ENCODE results near the gene GOPC.

Gene GOPC

DNA sequence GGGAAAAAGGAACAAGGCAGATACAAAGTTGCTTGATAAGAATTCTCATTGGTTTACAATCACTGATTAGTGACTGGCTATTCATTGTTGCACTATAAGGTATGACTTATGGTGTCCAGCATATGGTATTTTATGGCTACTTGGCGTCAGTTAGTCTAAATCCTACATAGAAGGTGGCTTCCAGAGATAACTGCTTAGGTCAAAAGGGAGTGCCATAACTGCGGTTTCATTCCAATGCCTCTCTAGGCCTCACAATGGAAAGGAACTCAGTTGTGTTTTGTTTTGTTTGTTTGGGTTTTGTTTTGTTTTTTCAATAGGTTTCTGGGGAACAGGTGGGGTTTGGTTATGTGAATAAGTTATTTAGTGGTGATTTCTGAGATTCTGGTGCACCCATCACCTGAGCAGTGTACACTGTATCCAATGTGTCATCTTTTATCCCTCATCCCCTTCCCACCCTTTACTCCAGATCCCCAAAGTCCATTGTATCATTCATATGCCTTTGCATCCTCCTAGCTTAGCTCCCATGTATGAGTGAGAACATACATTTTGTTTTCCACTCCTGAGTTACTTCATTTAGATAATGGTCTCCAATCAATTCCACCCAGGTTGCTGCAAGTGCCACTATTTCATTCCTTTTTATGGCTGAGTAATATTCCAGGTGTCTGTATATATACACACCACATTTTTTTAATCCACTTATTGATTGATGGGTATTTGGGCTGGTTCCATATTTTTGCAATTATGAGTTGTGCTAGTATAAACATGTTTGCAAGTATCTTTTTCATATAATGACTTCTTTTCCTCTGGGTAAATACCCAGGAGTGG, 7.0 kb downstream of the GOPC start:
- no peak for DNase-seq (ENCODE audit: low spot score)

DNA sequence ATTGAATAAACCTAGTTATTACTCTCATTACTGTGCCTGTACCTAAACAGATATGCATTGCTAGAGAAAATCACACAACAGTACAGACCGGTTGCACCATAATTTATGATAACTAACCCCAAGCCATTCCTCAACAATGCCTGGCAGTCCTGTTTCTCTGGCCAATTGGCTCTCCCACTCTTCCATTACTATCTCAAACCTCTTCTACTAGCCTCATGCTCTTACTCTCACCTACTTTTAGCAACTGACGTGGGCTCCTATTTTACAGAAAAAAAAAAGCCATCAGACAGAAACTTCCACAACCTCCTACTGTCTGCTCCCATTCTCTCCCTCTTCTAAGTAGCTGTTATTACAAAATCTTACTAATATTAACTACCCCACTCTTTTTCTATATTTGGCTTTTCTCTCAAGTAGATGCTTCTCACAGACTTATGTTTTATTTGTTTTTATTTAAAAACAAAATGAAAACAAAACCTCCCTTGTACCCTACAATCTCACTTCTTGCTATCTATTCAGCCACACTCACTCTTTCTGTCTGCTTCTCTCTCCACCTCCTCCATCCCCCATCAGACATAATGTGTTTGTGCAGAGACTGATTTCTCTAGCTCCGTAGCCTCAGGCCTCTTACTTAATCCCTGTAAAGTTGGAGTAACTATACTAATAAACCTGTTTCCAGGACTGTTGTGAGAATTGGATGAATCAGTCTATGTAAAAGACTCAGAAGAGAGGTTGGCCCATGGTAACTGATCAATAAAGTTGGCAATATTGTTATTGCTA, 9.1 kb downstream of the GOPC start:
- DNase-seq (ENCODE audit: low spot score): no peak

DNA sequence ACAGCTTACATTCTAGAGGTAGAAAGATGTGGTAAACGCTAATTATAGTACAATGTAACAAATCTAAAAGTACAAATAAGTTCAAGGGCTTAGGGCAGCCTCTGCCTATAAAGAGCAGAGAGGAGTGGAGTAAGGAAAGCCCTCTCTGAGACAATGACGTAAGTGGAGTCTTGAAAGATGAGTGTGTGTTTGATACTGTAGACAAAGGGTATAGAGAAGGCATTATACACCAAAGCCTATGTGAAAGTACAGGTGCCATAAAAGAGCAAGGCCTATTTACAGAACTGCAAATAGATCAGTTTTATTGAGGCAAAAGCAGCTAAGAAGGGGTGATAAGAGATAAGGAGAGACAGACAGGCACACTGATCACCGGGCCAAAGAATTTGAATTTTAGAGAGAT, 10.9 kb downstream of the GOPC start:
- no peak for DNase-seq (ENCODE audit: low spot score)

GRCh38 chr6:117590447-117590846, 11.9 kb downstream of the GOPC start:
- DNase-seq (ENCODE audit: low spot score): no peak

DNA sequence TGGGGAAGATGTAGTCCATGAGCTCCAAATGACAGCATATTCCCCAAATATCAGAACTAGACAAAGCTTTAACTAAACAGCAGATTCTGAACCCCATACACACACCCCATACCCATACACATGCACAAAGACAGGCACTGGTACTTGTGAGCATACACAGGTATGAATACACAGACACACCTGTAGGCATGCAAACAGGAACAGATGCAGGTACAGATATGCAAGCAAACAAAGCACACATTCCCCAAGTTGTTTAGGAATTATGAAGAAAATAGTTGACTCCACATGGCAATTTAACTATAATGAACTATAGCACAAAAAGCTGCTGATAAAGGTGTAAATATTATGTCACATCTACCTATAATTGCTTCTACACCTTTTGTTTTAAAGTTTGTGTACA, 16.7 kb downstream of the GOPC start:
- DNase-seq (ENCODE audit: low spot score): no peak

GRCh38 chr6:117574198-117574597, 28.1 kb downstream of the GOPC start:
- no peak for DNase-seq (ENCODE audit: low spot score)

DNA sequence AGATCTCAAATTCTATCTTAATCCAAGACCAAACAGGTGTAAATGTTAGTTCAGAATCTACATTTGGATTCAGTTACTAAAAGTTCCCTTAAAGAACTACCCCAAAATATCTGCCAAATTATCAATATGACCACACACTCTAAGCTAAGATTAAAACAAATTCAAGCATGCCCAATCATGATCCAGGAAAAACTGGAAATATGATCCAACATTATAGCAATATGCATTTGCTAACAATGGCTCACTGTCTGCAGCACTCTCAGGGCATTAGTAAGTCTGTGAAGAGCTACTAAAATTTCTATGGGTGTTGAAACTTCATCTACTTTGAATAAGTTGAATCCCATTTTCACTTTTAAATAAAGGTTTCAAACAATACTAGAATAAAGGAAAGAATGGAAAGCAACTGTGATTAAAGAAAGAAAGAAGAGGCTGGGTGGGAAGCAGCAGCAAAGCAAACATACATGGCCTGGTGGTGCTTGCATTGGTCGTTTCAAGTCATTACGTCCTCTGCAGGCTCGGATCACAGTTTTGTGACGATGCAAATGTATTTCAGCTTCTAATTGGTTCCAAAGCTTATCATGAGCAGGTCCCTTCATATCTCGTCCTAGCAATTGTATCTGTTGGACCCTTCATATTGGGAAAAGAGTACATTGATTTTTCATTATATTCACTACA, 29.2 kb downstream of the GOPC start:
- no peak for DNase-seq (ENCODE audit: low spot score)

DNA sequence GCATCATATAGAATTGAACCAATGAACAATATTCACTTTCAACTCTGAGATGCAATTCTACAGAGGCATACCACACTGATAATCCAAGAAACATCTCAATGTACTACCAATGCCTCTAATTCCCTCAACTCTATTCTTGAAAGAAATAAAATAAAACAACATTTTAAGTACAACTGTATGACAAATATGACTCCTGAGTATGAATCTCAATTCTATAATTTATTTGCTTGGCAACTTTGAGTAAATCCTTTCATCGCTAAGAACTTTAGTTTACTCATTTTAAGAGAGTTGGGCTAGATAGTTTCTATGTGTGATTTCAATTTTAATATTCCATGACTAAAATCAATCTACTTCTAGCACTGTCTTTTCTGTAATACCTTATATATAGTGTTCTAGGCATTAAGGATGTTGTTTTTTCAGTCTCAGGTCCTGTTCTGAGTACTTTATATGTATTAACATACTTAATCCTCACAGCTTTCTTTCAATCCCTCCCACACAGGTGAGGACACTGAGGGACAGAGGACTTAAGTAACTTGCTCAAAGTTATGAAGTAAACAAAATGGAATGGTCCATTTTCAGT, 33.4 kb downstream of the GOPC start:
- no peak for DNase-seq (ENCODE audit: low spot score)

GRCh38 chr6:117568247-117568646, 34.1 kb downstream of the GOPC start:
- no peak for DNase-seq (ENCODE audit: low spot score)

GRCh38 chr6:117564681-117565080, 37.6 kb downstream of the GOPC start:
- no peak for DNase-seq (ENCODE audit: low spot score)

- no peak for DNase-seq (ENCODE audit: low spot score)
These were observed 41.2 kb downstream of the GOPC start for GRCh38 chr6:117561128-117561527.

DNA sequence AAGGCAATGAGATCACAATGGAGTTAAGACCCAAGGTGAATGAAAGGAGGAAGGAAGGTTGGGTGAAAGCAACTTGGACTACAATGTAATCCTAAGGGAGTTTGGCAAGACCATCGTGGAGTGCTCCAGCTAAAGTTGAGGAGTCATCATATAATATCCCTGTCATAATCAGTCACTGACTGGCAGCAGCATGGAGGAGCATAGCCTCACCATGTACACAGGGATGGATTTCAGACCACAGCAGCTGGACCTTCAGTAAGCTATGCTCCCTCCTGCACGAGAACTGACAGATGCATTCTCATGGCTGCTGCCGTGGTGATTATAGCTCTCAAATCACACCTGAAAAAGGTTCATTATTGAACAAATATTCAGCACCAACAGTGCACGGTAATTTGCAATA, 43.0 kb downstream of the GOPC start:
- DNase-seq (ENCODE audit: low spot score): no peak

- DNase-seq (ENCODE audit: low spot score): no peak
These were observed 43.5 kb downstream of the GOPC start for GRCh38 chr6:117558818-117559217.

DNA sequence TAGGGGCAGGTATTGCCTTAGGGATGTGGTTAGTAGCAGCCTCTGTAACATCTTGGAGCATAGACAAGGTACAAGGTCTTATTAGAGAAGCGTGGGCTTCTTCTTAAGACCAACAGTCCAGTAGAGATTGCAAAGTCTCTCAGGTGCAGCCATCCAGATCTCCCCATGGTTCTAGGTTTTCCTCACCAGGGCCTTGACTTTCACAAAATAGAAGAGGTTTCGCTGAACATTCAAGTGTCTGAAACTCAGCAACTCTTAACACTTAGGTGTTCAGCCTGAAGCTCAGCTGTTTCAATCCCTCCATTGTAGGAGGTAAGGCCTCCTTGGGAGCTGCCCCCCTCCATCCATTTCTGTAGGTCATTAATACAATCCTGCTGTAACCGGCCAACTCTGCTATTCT, 44.4 kb downstream of the GOPC start:
- DNase-seq (ENCODE audit: low spot score): no peak

GRCh38 chr6:117555882-117556498, 46.3 kb downstream of the GOPC start:
- peak; percentile 5 for DNase-seq (ENCODE audit: low spot score)

DNA sequence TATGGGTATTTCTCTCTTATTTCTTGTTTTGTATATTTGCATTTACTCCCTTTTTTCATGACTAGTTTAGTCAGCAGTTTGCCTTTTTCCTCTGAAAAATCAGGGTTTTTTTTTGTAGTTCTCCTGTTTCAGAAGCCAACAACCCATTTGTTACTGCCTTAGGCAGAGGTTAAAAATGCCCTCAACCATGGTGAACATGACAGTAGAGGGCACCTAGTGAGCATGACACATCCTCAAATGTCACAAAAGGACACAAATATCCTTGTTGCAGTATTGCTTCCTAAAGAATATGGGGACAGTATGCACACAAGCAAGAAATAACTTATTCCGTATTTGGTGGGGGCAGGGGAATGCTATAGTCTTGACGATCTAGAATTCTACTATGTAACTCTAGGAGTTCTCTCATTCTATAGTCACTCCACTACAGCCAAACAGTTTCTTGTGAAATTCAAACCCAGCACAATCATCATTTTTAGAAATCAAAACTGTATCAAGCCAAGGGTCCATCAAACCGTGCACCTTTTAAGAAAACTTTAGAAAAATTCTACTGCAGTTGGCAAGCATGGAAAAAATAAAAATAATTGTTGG, 47.0 kb downstream of the GOPC start:
- no peak for DNase-seq (ENCODE audit: low spot score)

- no peak for DNase-seq (ENCODE audit: low spot score)
These were observed 49.2 kb downstream of the GOPC start for GRCh38 chr6:117553142-117553541.

GRCh38 chr6:117552618-117553017, 49.7 kb downstream of the GOPC start:
- no peak for DNase-seq (ENCODE audit: low spot score)

GRCh38 chr6:117550618-117551242, 51.6 kb downstream of the GOPC start:
- DNase-seq (ENCODE audit: low spot score): no peak

GRCh38 chr6:117550078-117550600, 52.2 kb downstream of the GOPC start:
- no peak for DNase-seq (ENCODE audit: low spot score)

- DNase-seq (ENCODE audit: low spot score): no peak
These were observed 52.7 kb downstream of the GOPC start for GRCh38 chr6:117549611-117550010.

All from SW480 (cell line).